ENCODE results near the gene PINLYP.
"Not testable (repeated sequence)": the region's sequence is repeated elsewhere in the genome, so short reads cannot be mapped to it uniquely, and the experiment has no call there.

Gene PINLYP

GRCh38 chr19:43584484-43584883, 8.9 kb downstream of the PINLYP start:
- no peak for DNase-seq

- no peak for DNase-seq
Measured at GRCh38 chr19:43586346-43586745, 10.7 kb downstream of the PINLYP start.

GRCh38 chr19:43587029-43587428, 11.4 kb downstream of the PINLYP start:
- DNase-seq: not testable (repeated sequence)

GRCh38 chr19:43589277-43589676, 13.7 kb downstream of the PINLYP start:
- no peak for DNase-seq

- DNase-seq: no peak
Measured at GRCh38 chr19:43589678-43590077, 14.1 kb downstream of the PINLYP start.

- DNase-seq: no peak
Measured at GRCh38 chr19:43591904-43592772, 16.5 kb downstream of the PINLYP start.

- DNase-seq: no peak
Measured at GRCh38 chr19:43592800-43593350, 17.3 kb downstream of the PINLYP start.

- no peak for DNase-seq
Measured at GRCh38 chr19:43594081-43594697, 18.6 kb downstream of the PINLYP start.

GRCh38 chr19:43594710-43595604, 19.4 kb downstream of the PINLYP start:
- peak; percentile 82 for DNase-seq

GRCh38 chr19:43595605-43595998, 20.0 kb downstream of the PINLYP start:
- no peak for DNase-seq

GRCh38 chr19:43595999-43596841, 20.6 kb downstream of the PINLYP start, which contains the start of the genes IRGQ and ZNF576:
TSS of gene IRGQ (minus strand) at chr19:43596134. CDS start at chr19:43595338, 796 bp downstream.
TSS of gene ZNF576 (plus strand) at chr19:43596595. CDS start at chr19:43597109, 514 bp downstream.
- DNase-seq: peak; percentile 100

GRCh38 chr19:43596842-43597461, 21.4 kb downstream of the PINLYP start:
- no peak for DNase-seq

GRCh38 chr19:43597876-43598275, 22.3 kb downstream of the PINLYP start:
- no peak for DNase-seq

GRCh38 chr19:43598445-43599240, 23.0 kb downstream of the PINLYP start:
- DNase-seq: no peak

- DNase-seq: no peak
Measured at GRCh38 chr19:43599635-43600295, 24.2 kb downstream of the PINLYP start.

GRCh38 chr19:43600326-43600725, 24.7 kb downstream of the PINLYP start:
- DNase-seq: not testable (repeated sequence)

GRCh38 chr19:43605875-43606568, 30.4 kb downstream of the PINLYP start:
- DNase-seq: no peak

- DNase-seq: no peak
Measured at GRCh38 chr19:43606569-43607229, 31.1 kb downstream of the PINLYP start.

All from CD4-positive, alpha-beta T cell treated with Interleukin-21 for 1 hour (primary cell).